ENCODE measurements around the gene CD164L2. TPM values are rescaled to one million over a fixed set of nuclear protein-coding genes. Genes with fewer than 3 reads are reported as not detected.
A peak's percentile ranks its signal among the peaks of the same experiment; 100 is the strongest.

Gene CD164L2
- polyA plus RNA-seq, 3 donors, result not detected

- peak overlapping the region; percentile 42 to 64 for H3K4me3 Mint-ChIP-seq
- H3K36me3 ChIP-seq (replicated peaks in 1 of 2; ENCODE audit: control insufficient read depth in 1 of 2, insufficient read depth in 2 of 2, low read length in 2 of 2), result peaks cover 35 to 56% of the 10 kb centered on the region in 2 donors
- peaks cover 6 to 17% of the 10 kb centered on the region in 2 donors for H3K4me1 ChIP-seq (ENCODE audit: control insufficient read depth in 1 of 2, insufficient read depth in 2 of 2, low read length in 2 of 2)
- no peak for TF ChIP-seq CTCF (IDR thresholded peaks at IDR 0.05)
- WGBS (ENCODE audit: insufficient coverage), result 77% methylated on average over 72 of the region's 84 CpGs
- H3K9ac ChIP-seq (ENCODE audit: insufficient read depth, low read length, poor library complexity, severe bottlenecking), result no peak overlapping the region
- DNase-seq, result no peak
- no peak overlapping the region for H3K27ac ChIP-seq (ENCODE audit: low read depth in 1 of 2, low read length in 2 of 2)
- H3K4me2 ChIP-seq (replicated peaks; ENCODE audit: extremely low read depth, low read length, poor library complexity, severe bottlenecking), result peak overlapping the region; percentile 70
- H3K27ac Mint-ChIP-seq, result no peak overlapping the region
- H3K27me3 Mint-ChIP-seq (ENCODE audit: low read depth in 3 of 3), result peaks cover 1 to 11% (median 4%) of the 10 kb centered on the region in 3 donors
- H3K79me2 ChIP-seq (ENCODE audit: insufficient read depth, low read length), result peaks cover 9% of the 10 kb centered on the region
- peak overlapping the region in 2 of 3 experiments; percentile 18 to 66 for H3K4me3 ChIP-seq (replicated peaks in 1 of 3; ENCODE audit: low read depth in 2 of 3, low read length in 3 of 3)
- peaks cover 0 to 2% of the 10 kb centered on the region in 2 donors for H3K27me3 ChIP-seq (ENCODE audit: control insufficient read depth in 2 of 2, insufficient read depth in 2 of 2, low read length in 2 of 2)
- peaks cover 14% of the 10 kb centered on the region for H3K4me1 Mint-ChIP-seq
- peaks cover 4% of the 10 kb centered on the region for H4K20me1 ChIP-seq (ENCODE audit: insufficient read depth, low read length)
- H3K9me3 Mint-ChIP-seq, result peaks cover 0 to 2% (median 0%) of the 10 kb centered on the region in 7 donors
- H3K9me3 ChIP-seq (replicated peaks in 1 of 2; ENCODE audit: control insufficient read depth in 1 of 2, insufficient read depth in 1 of 2, low read length in 2 of 2), result no peaks in the 10 kb centered on the region
- intact Hi-C loops (cut with micrococcal nuclease), result no loop called here
- H2AFZ ChIP-seq (ENCODE audit: insufficient read depth, low read depth, low read length, poor library complexity, severe bottlenecking), result peak overlapping the region; percentile 77
- H3K36me3 Mint-ChIP-seq, result peaks cover 28 to 68% of the 10 kb centered on the region in 2 donors
Observed at GRCh38 chr1:27349784-27350662, 33.1 kb downstream of the CD164L2 start.

- Histone ChIP-seq H3K27ac (ENCODE audit: low read depth in 1 of 2, low read length in 2 of 2) (no peak overlapping the region), H3K79me2 (ENCODE audit: insufficient read depth, low read length) (peaks cover 13% of the 10 kb centered on the region), H3K36me3 (replicated peaks in 1 of 2; ENCODE audit: control insufficient read depth in 1 of 2, insufficient read depth in 2 of 2, low read length in 2 of 2) (peaks cover 35 to 58% of the 10 kb centered on the region in 2 donors), H3K9ac (ENCODE audit: insufficient read depth, low read length, poor library complexity, severe bottlenecking) (no peak overlapping the region), H3K4me2 (replicated peaks; ENCODE audit: extremely low read depth, low read length, poor library complexity, severe bottlenecking) (peak overlapping the region; percentile 70), H3K27me3 (ENCODE audit: control insufficient read depth in 2 of 2, insufficient read depth in 2 of 2, low read length in 2 of 2) (peaks cover 0 to 2% of the 10 kb centered on the region in 2 donors), H4K20me1 (ENCODE audit: insufficient read depth, low read length) (peaks cover 4% of the 10 kb centered on the region), H3K4me1 (ENCODE audit: control insufficient read depth in 1 of 2, insufficient read depth in 2 of 2, low read length in 2 of 2) (peaks cover 9 to 24% of the 10 kb centered on the region in 2 donors), H2AFZ (ENCODE audit: insufficient read depth, low read depth, low read length, poor library complexity, severe bottlenecking) (peak overlapping the region; percentile 77), H3K4me3 (replicated peaks in 1 of 3; ENCODE audit: low read depth in 2 of 3, low read length in 3 of 3) (peak overlapping the region in 2 of 3 experiments; percentile 18 to 66), H3K9me3 (replicated peaks in 1 of 2; ENCODE audit: control insufficient read depth in 1 of 2, insufficient read depth in 1 of 2, low read length in 2 of 2) (no peaks in the 10 kb centered on the region)
- Mint-ChIP-seq H3K27ac (peak overlapping the region in 1 of 7 donors; percentile 25), H3K36me3 (peaks cover 32 to 69% of the 10 kb centered on the region in 2 donors), H3K27me3 (ENCODE audit: low read depth in 3 of 3) (peaks cover 1 to 11% (median 4%) of the 10 kb centered on the region in 3 donors), H3K4me1 (peaks cover 19% of the 10 kb centered on the region), H3K4me3 (peak overlapping the region; percentile 67 to 68), H3K9me3 (peaks cover 0 to 2% (median 0%) of the 10 kb centered on the region in 7 donors)
- WGBS (ENCODE audit: insufficient coverage), result 59% methylated on average over 43 of the region's 51 CpGs
- intact Hi-C loops (cut with micrococcal nuclease), result no loop called here
- DNase-seq, result no peak
- no peak for TF ChIP-seq CTCF (IDR thresholded peaks at IDR 0.05)
Observed at GRCh38 chr1:27348861-27349783, 34.0 kb downstream of the CD164L2 start.

Measured in CD14-positive monocyte (primary cell).